Prostate gland (tissue), 2 donors: ENCODE data around the gene SUGCT. TPM values are rescaled to one million over a fixed set of nuclear protein-coding genes. Genes with fewer than 3 reads are reported as not detected.
"Not testable (repeated sequence)": the region's sequence is repeated elsewhere in the genome, so short reads cannot be mapped to it uniquely, and the experiment has no call there.

Experiments used
- DNase-seq: peaks from one replicate; pipeline ENCODE4 v3.0.0-alpha.2; 2019; ENCODE audit warnings: low spot score
- H3K27ac ChIP-seq, 2 donors: fragments of 200-600 bp; sonication (generic); 2 replicates each; pipeline ENCODE4 v1.5.1; 2017 to 2019
- H3K27me3 ChIP-seq: fragments of 200-600 bp; sonication (generic); replicated peaks from 2 replicates; pipeline ENCODE4 v1.5.1; 2019; ENCODE audit not compliant: insufficient read depth
- H3K36me3 ChIP-seq, 2 donors: fragments of 200-600 bp; sonication (generic); 1 replicate in 1 of 2; 2 replicates in 1 of 2; pipeline versions ENCODE4 v1.5.1 to v1.8.1; 2017 to 2019
- H3K4me1 ChIP-seq: fragments of 200-600 bp; sonication (generic); replicated peaks from 2 replicates; pipeline ENCODE4 v1.5.1; 2019
- H3K4me3 ChIP-seq, 2 donors: fragments of 200-600 bp; sonication (generic); 2 replicates each; pipeline ENCODE4 v1.5.1; 2017 to 2019
- H3K9me3 ChIP-seq: fragments of 200-600 bp; sonication (generic); 2 replicates; pipeline ENCODE4 v1.5.1; 2017
- POLR2A ChIP-seq: fragments of 450-650 bp; IDR thresholded peaks from one replicate; pipeline ENCODE4 v1.6.1; 2016; ENCODE audit warnings: antibody characterized with exemption, mild to moderate bottlenecking
- POLR2AphosphoS5 ChIP-seq: sonication (generic); formaldehyde crosslinking; IDR thresholded peaks from one replicate; pipeline ENCODE4 v1.6.1; 2017; ENCODE audit warnings: antibody characterized with exemption
- WGBS: methylation state at CpG from one replicate; pipeline ENCODE4 v1.1.5; 2018; 5-methylcytosine and 5-hydroxymethylcytosine counted together
- intact Hi-C: fragments of 100-400 bp; cut with DNase I; formaldehyde crosslinking; loops from one replicate; pipeline ENCODE4 v1.14.2; 2022
- total RNA-seq, 2 donors: library from RNA; depleted of rRNA; stranded (reverse); fragments of >200 nt; gene quantifications; one replicate each; pipeline ENCODE4 v1.1.0, GENCODE V29; 2016
- TF ChIP-seq, protein P1 (sequence below), 4 experiments: fragments of 200-600 bp in 2 of 4; fragments of 450-650 bp in 2 of 4; sonication (generic) in 2 of 4; IDR thresholded peaks; 1 replicate in 3 of 4; 2 replicates in 1 of 4; pipeline ENCODE4 v1.5.1; 2016 to 2019; ENCODE audit warnings: antibody characterized with exemption in 4 of 4, mild to moderate bottlenecking in 2 of 4, moderate library complexity in 2 of 4

SUGCT gene
- total RNA-seq, 2 donors from 2014 or later: 2.2 to 3.2 TPM

DNA sequence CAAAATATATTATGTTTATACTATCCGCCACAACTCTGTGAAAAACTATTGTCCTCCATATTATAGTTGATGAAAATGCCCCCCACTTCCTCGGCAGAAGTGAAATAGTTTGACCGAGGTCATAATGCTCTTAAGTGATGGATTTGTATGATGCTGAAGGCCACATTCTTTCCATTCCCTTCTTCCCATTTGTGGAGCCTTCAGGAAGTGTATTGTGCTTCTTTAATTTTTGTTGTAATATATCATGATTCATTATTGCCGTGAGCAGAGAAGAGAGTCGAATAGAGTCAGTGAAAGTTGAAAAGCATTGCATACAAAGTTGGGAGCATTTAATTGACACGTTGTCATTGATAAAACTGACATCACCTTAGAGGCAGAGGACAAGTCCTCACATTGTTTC is 460.3 kb downstream of the SUGCT start:
- H3K27ac ChIP-seq: no peak overlapping the region
- DNase-seq: no peak
- H3K36me3 ChIP-seq: no peaks in the 10 kb centered on the region
- no peak overlapping the region for H3K4me3 ChIP-seq
- 76% methylated on average over 6 of the region's 6 CpGs for WGBS
- TF ChIP-seq POLR2AphosphoS5: no peak
- TF ChIP-seq, protein P1, sequence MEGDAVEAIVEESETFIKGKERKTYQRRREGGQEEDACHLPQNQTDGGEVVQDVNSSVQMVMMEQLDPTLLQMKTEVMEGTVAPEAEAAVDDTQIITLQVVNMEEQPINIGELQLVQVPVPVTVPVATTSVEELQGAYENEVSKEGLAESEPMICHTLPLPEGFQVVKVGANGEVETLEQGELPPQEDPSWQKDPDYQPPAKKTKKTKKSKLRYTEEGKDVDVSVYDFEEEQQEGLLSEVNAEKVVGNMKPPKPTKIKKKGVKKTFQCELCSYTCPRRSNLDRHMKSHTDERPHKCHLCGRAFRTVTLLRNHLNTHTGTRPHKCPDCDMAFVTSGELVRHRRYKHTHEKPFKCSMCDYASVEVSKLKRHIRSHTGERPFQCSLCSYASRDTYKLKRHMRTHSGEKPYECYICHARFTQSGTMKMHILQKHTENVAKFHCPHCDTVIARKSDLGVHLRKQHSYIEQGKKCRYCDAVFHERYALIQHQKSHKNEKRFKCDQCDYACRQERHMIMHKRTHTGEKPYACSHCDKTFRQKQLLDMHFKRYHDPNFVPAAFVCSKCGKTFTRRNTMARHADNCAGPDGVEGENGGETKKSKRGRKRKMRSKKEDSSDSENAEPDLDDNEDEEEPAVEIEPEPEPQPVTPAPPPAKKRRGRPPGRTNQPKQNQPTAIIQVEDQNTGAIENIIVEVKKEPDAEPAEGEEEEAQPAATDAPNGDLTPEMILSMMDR (IDR thresholded peaks at IDR 0.05): no peak
- TF ChIP-seq POLR2A: no peak
- no peaks in the 10 kb centered on the region for H3K4me1 ChIP-seq
- H3K27me3 ChIP-seq: no peaks in the 10 kb centered on the region
- no peaks in the 10 kb centered on the region for H3K9me3 ChIP-seq
- intact Hi-C loops: no loop called here

DNA sequence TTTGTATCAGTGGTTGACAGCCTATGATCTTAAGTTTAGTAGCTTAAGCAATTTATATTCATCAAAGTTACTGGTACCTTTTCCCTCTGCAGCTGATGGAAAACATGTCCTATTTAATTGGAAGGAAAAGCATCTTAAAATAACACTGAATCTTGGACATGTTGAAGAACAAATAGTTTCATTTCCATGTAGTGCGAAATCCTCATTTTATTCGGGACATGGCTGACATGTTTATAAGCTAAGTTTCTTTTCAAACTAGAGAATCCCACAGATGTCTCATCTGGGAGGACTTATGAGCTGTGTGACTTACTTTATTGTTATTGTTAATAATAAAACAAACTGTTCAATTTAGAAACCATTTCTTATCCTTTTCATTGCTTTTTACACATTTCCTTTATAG is 461.0 kb downstream of the SUGCT start:
- H3K27me3 ChIP-seq: no peaks in the 10 kb centered on the region
- no peak for DNase-seq
- H3K36me3 ChIP-seq: no peaks in the 10 kb centered on the region
- H3K27ac ChIP-seq: no peak overlapping the region
- no peak for TF ChIP-seq POLR2A
- no peak for TF ChIP-seq POLR2AphosphoS5
- TF ChIP-seq, protein P1 (IDR thresholded peaks at IDR 0.05): no peak
- no peaks in the 10 kb centered on the region for H3K9me3 ChIP-seq
- intact Hi-C loops: no loop called here
- H3K4me3 ChIP-seq: no peak overlapping the region
- WGBS: 15% methylated on average over 2 of the region's 2 CpGs
- no peaks in the 10 kb centered on the region for H3K4me1 ChIP-seq

- no peak for DNase-seq
- Histone ChIP-seq H3K36me3 (no peaks in the 10 kb centered on the region), H3K27ac (no peak overlapping the region), H3K4me3 (no peak overlapping the region), H3K27me3 (no peaks in the 10 kb centered on the region), H3K4me1 (no peaks in the 10 kb centered on the region), H3K9me3 (no peaks in the 10 kb centered on the region)
- intact Hi-C loops: no loop called here
- TF ChIP-seq, protein P1 (IDR thresholded peaks at IDR 0.05): no peak
- no peak for TF ChIP-seq POLR2A
- TF ChIP-seq POLR2AphosphoS5: no peak
Measured at GRCh38 chr7:40597517-40597916, 462.7 kb downstream of the SUGCT start.

DNA sequence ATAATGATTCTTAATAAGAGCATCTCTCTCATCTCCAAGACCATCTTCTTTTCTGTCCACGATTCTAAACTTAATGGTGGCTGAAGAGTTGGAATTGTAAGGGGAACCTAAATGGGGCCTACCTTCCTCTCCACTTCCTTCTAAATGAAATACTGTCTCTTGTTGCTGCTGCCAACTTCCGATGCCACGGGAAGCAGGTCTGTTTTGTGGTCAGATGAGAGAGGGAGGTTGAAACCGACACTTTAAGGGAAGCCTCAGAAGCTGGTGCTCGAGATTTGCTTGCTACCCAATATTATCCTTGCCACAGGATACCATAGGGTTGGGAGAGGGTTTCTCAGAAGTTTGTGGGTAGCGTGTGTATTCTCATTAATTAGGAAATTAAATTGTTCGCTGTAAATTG is 464.1 kb downstream of the SUGCT start:
- DNase-seq: no peak
- H3K27me3 ChIP-seq: no peaks in the 10 kb centered on the region
- 87% methylated on average over 7 of the region's 7 CpGs for WGBS
- TF ChIP-seq POLR2A (no peak), POLR2AphosphoS5 (no peak)
- TF ChIP-seq, protein P1 (IDR thresholded peaks at IDR 0.05): no peak
- H3K36me3 ChIP-seq: no peaks in the 10 kb centered on the region
- H3K4me1 ChIP-seq: no peaks in the 10 kb centered on the region
- no peaks in the 10 kb centered on the region for H3K9me3 ChIP-seq
- H3K27ac ChIP-seq: no peak overlapping the region
- H3K4me3 ChIP-seq: no peak overlapping the region
- intact Hi-C loops: no loop called here

- no peak for DNase-seq
- Histone ChIP-seq H3K9me3 (no peaks in the 10 kb centered on the region), H3K27ac (no peak overlapping the region), H3K4me3 (no peak overlapping the region), H3K27me3 (no peaks in the 10 kb centered on the region), H3K36me3 (no peaks in the 10 kb centered on the region), H3K4me1 (no peaks in the 10 kb centered on the region)
- TF ChIP-seq, protein P1 (IDR thresholded peaks at IDR 0.05): no peak
- no peak for TF ChIP-seq POLR2A
- TF ChIP-seq POLR2AphosphoS5: no peak
- intact Hi-C loops: loop anchor here (10.0 kb wide), 2 partner anchors 165 to 1105 kb away; partner anchors contain the start of gene INHBA
- 97% methylated on average over 5 of the region's 5 CpGs for whole genome bisulfite sequencing
Measured at GRCh38 chr7:40599836-40600235, 465.0 kb downstream of the SUGCT start.

DNA sequence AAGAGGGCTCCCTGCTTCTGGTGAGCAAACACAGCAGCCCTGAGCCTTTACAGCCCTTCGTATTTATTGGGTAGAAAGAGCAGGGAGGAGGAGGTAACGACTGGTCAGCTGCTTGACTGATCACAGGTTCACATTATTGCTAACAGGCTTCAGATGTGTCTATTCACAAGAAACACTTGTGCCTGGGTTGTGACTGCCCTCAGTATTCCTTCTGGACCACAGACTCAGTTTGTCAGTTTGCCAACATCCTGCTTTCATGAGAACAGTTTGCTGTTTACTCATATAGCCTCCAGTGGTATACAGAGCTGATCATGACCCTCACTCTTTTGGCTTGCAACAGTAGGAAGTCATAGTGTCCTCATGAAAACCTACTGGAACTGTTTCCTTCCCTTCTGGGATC is 467.5 kb downstream of the SUGCT start:
- H3K27ac ChIP-seq, H3K27me3 ChIP-seq, H3K4me1 ChIP-seq, DNase-seq, H3K36me3 ChIP-seq, H3K9me3 ChIP-seq, H3K4me3 ChIP-seq: not testable (repeated sequence)
- 95% methylated on average over 2 of the region's 2 CpGs for WGBS
- intact Hi-C loops: loop anchor here (10.0 kb wide), 2 partner anchors 168 to 1102 kb away; partner anchors contain the start of gene INHBA
